ENCODE data around the gene CYP2S1.

The CYP2S1 gene

DNA sequence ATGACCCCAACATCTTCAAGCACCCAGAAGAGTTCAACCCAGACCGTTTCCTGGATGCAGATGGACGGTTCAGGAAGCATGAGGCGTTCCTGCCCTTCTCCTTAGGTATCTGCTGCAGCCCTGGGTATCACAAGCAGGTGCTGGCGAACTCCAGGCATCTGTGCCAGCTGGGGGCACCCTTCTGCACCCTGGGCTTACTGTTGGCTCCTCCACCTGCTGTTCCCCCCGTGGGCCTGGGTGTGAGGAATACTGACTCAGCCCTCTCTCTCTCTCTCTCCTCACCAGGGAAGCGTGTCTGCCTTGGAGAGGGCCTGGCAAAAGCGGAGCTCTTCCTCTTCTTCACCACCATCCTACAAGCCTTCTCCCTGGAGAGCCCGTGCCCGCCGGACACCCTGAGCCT, 13.0 kb downstream of the CYP2S1 start:
- Histone ChIP-seq H3K27ac (ENCODE audit: poor library complexity, severe bottlenecking) (no peak overlapping the region), H3K4me1 (ENCODE audit: insufficient read depth, poor library complexity, severe bottlenecking) (no peaks in the 10 kb centered on the region), H3K9me3 (ENCODE audit: severe bottlenecking) (no peaks in the 10 kb centered on the region), H3K36me3 (ENCODE audit: low read depth) (no peaks in the 10 kb centered on the region), H3K27me3 (ENCODE audit: insufficient read depth, poor library complexity, severe bottlenecking) (no peaks in the 10 kb centered on the region), H3K4me3 (ENCODE audit: severe bottlenecking) (no peak overlapping the region)
- TF ChIP-seq, protein P1, sequence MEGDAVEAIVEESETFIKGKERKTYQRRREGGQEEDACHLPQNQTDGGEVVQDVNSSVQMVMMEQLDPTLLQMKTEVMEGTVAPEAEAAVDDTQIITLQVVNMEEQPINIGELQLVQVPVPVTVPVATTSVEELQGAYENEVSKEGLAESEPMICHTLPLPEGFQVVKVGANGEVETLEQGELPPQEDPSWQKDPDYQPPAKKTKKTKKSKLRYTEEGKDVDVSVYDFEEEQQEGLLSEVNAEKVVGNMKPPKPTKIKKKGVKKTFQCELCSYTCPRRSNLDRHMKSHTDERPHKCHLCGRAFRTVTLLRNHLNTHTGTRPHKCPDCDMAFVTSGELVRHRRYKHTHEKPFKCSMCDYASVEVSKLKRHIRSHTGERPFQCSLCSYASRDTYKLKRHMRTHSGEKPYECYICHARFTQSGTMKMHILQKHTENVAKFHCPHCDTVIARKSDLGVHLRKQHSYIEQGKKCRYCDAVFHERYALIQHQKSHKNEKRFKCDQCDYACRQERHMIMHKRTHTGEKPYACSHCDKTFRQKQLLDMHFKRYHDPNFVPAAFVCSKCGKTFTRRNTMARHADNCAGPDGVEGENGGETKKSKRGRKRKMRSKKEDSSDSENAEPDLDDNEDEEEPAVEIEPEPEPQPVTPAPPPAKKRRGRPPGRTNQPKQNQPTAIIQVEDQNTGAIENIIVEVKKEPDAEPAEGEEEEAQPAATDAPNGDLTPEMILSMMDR (IDR thresholded peaks at IDR 0.05; ENCODE audit: poor library complexity, severe bottlenecking): no peak
- ATAC-seq (ENCODE audit: low read depth): peak; percentile 29; the same call in 1 of the 3 replicates
- DNase-seq (ENCODE audit: low spot score): no peak

DNA sequence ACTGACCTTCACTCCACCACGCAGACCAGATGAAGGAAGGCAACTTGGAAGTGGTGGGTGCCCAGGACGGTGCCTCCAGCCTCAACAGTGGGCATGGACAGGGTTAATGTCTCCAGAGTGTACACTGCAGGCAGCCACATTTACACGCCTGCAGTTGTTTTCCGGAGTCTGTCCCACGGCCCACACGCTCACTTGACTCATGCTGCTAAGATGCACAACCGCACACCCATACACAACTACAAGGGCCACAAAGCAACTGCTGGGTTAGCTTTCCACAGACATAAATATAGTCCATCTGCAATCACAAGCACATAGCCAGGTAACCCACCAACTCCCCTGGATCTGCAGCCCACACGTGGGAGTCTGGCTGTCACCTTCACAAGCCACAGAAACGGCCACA, 13.4 kb downstream of the CYP2S1 start:
- no peaks in the 10 kb centered on the region for H3K36me3 ChIP-seq (ENCODE audit: low read depth)
- ATAC-seq (ENCODE audit: low read depth) (no peak), DNase-seq (ENCODE audit: low spot score) (no peak)
- H3K27ac ChIP-seq (ENCODE audit: poor library complexity, severe bottlenecking): no peak overlapping the region
- no peaks in the 10 kb centered on the region for H3K4me1 ChIP-seq (ENCODE audit: insufficient read depth, poor library complexity, severe bottlenecking)
- TF ChIP-seq, protein P1 (IDR thresholded peaks at IDR 0.05; ENCODE audit: poor library complexity, severe bottlenecking): no peak
- H3K4me3 ChIP-seq (ENCODE audit: severe bottlenecking): no peak overlapping the region
- H3K27me3 ChIP-seq (ENCODE audit: insufficient read depth, poor library complexity, severe bottlenecking): no peaks in the 10 kb centered on the region
- H3K9me3 ChIP-seq (ENCODE audit: severe bottlenecking): no peaks in the 10 kb centered on the region

DNA sequence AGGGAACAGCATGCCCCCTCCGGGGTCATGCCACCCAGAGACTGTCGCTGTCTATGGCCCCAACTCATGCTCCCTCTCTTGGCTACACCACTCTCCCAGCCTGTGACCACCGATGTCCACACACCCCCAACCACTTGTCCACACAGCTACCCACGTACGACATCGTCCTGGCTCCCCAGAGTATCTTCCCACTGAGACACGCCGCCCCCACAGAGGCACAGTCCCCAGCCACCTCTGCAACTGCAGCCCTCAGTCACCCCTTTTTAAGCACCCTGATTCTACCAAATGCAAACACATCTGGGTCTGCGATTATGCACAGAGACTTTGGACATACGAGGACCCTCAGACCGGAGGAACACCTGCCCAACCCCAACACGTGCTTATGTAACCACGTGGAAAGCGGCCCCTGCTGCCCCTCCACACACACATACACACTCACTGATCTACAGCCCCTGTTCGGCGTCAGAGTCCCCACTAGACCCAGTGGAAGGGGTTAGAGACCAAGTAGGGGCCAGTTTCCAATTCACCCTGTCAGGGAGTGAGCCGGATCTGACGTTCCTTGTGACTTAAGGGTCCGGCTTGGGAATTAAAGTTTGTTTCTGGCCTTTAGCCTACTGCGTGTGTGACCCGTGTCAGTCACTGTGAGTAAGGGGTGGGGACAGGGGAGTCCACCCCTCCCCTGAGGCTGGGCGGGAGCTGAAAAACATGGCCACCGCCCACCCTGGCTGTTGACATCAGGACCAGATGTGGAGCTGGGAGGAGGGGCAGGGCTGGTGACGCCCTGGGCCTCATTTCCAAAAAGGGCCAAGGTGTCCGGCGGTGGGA, 14.1 kb downstream of the CYP2S1 start:
- ATAC-seq (ENCODE audit: low read depth) (no peak), DNase-seq (ENCODE audit: low spot score) (no peak)
- no peak overlapping the region for H3K4me3 ChIP-seq (ENCODE audit: severe bottlenecking)
- H3K27me3 ChIP-seq (ENCODE audit: insufficient read depth, poor library complexity, severe bottlenecking): no peaks in the 10 kb centered on the region
- H3K27ac ChIP-seq (ENCODE audit: poor library complexity, severe bottlenecking): no peak overlapping the region
- H3K36me3 ChIP-seq (ENCODE audit: low read depth): no peaks in the 10 kb centered on the region
- no peaks in the 10 kb centered on the region for H3K9me3 ChIP-seq (ENCODE audit: severe bottlenecking)
- H3K4me1 ChIP-seq (ENCODE audit: insufficient read depth, poor library complexity, severe bottlenecking): no peaks in the 10 kb centered on the region
- TF ChIP-seq, protein P1 (IDR thresholded peaks at IDR 0.05; ENCODE audit: poor library complexity, severe bottlenecking): no peak

DNA sequence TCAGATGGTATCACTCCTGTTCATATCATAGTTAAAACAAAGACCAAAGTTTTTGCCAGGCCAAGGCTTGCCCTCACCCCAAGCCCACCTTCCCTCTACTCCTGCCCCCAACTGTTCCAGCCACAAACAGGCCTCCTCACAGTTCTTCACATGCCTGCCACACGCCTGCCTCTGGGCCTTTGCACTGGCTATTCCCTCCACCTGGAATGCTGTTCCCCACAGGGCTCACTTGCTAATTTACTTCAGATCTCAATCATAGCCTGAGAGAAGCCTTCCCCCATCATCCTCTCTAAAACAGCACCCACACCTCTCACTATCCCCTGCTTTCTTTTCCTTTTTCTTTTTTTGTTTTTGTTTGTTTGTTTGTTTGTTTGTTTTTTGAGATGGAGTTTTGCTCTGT, 21.1 kb downstream of the CYP2S1 start:
- H3K36me3 ChIP-seq (ENCODE audit: low read depth): no peaks in the 10 kb centered on the region
- no peak overlapping the region for H3K4me3 ChIP-seq (ENCODE audit: severe bottlenecking)
- H3K9me3 ChIP-seq (ENCODE audit: severe bottlenecking): no peaks in the 10 kb centered on the region
- TF ChIP-seq, protein P1 (IDR thresholded peaks at IDR 0.05; ENCODE audit: poor library complexity, severe bottlenecking): no peak
- H3K27me3 ChIP-seq (ENCODE audit: insufficient read depth, poor library complexity, severe bottlenecking): no peaks in the 10 kb centered on the region
- peak overlapping the region; percentile 8 for H3K27ac ChIP-seq (ENCODE audit: poor library complexity, severe bottlenecking)
- ATAC-seq (ENCODE audit: low read depth) (no peak), DNase-seq (ENCODE audit: low spot score) (no peak)
- no peaks in the 10 kb centered on the region for H3K4me1 ChIP-seq (ENCODE audit: insufficient read depth, poor library complexity, severe bottlenecking)

DNA sequence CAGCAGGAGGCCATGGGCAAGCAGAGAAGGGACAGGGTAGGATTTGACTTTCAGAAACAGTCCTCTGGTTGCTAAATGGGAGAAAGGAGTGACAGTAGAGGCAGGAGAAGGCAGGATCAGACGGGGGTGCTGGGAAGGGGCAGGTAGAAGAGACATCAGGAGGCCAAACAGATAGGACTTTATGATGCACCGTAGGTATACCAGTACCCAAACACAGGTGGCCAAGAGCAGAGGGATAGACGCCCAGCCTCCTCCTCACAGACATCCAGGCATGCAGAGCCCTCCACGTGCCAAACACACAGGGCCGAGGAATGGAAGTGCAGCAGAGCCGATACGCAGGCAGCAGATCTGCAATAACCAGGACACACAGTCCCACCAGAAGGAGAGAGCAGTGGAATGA, 24.7 kb downstream of the CYP2S1 start:
- H3K27me3 ChIP-seq (ENCODE audit: insufficient read depth, poor library complexity, severe bottlenecking): no peaks in the 10 kb centered on the region
- TF ChIP-seq, protein P1 (IDR thresholded peaks at IDR 0.05; ENCODE audit: poor library complexity, severe bottlenecking): no peak
- peak overlapping the region; percentile 95 for H3K27ac ChIP-seq (ENCODE audit: poor library complexity, severe bottlenecking)
- DNase-seq (ENCODE audit: low spot score): no peak
- ATAC-seq (ENCODE audit: low read depth): no peak
- H3K9me3 ChIP-seq (ENCODE audit: severe bottlenecking): no peaks in the 10 kb centered on the region
- H3K4me1 ChIP-seq (ENCODE audit: insufficient read depth, poor library complexity, severe bottlenecking): peaks cover 10% of the 10 kb centered on the region
- H3K36me3 ChIP-seq (ENCODE audit: low read depth): peaks cover 24% of the 10 kb centered on the region
- H3K4me3 ChIP-seq (ENCODE audit: severe bottlenecking): peak overlapping the region; percentile 67

Measured in RWPE2 (cell line).